CD4-positive, alpha-beta memory T cell (primary cell): Measurements from ENCODE around the gene FMO5. TPM values are rescaled to one million over a fixed set of nuclear protein-coding genes. Genes with fewer than 3 reads are reported as not detected.

Source experiments
- CTCF ChIA-PET: fragments of 350-600 bp; sonication (Branson Sonifier 250); formaldehyde crosslinking; loops from one replicate; lab custom pipeline; 2021; ENCODE audit warnings: inconsistent platforms; ENCODE audit not compliant: partially characterized antibody; lab: Charles Lee
- POLR2A ChIA-PET: fragments of 350-600 bp; sonication (Branson Sonifier 250); formaldehyde crosslinking; loops from one replicate; lab custom pipeline; 2021; ENCODE audit not compliant: partially characterized antibody; lab: Charles Lee
- DNase-seq, 5 donors: peaks; one replicate each; pipeline versions ENCODE4 v3.0.0 to v3.0.0-alpha.2; 2020 to 2022; ENCODE audit warnings: mixed read lengths in 1 of 5
- H3K27ac ChIP-seq: one replicate; pipeline ENCODE4 v1.7.0; 2013; ENCODE audit warnings: low read depth, low read length
- H3K27me3 ChIP-seq: 2 replicates; pipeline ENCODE4 v1.7.0; 2013; ENCODE audit warnings: mild to moderate bottlenecking, low read length, moderate library complexity; ENCODE audit not compliant: insufficient read depth
- H3K36me3 ChIP-seq: 2 replicates; pipeline ENCODE4 v1.7.0; 2013; ENCODE audit warnings: mild to moderate bottlenecking, low read length, moderate library complexity; ENCODE audit not compliant: insufficient read depth
- H3K4me1 ChIP-seq: 2 replicates; pipeline ENCODE4 v1.7.0; 2013; ENCODE audit warnings: mild to moderate bottlenecking, low read length, moderate library complexity; ENCODE audit not compliant: insufficient read depth
- H3K4me3 ChIP-seq, 2 donors: one replicate each; pipeline ENCODE4 v1.7.0; 2013; ENCODE audit warnings: low read length in 2 of 2, mild to moderate bottlenecking in 1 of 2
- H3K9me3 ChIP-seq, 2 donors: one replicate each; pipeline ENCODE4 v1.7.0; 2013; ENCODE audit warnings: low read length in 2 of 2, control low read depth in 1 of 2; ENCODE audit not compliant: control insufficient read depth in 1 of 2
- H3K27ac Mint-ChIP-seq, 7 donors: one replicate each; pipeline ENCODE4 v1.8.0; 2020 to 2021; ENCODE audit warnings: mixed read lengths in 7 of 7, mild to moderate bottlenecking in 6 of 7, inconsistent platforms in 3 of 7, moderate library complexity in 3 of 7
- H3K27me3 Mint-ChIP-seq, 2 donors: one replicate each; pipeline ENCODE4 v1.8.0; 2020 to 2021; ENCODE audit warnings: mixed read lengths in 2 of 2
- H3K36me3 Mint-ChIP-seq, 2 donors: one replicate each; pipeline ENCODE4 v1.8.0; 2020 to 2021; ENCODE audit warnings: mixed read lengths in 2 of 2, inconsistent platforms in 1 of 2, mild to moderate bottlenecking in 1 of 2
- H3K4me1 Mint-ChIP-seq, 4 donors: one replicate each; pipeline ENCODE4 v1.8.0; 2020 to 2021; ENCODE audit warnings: mixed read lengths in 4 of 4, mild to moderate bottlenecking in 1 of 4
- H3K4me3 Mint-ChIP-seq, 8 donors: one replicate each; pipeline ENCODE4 v1.8.0; 2020 to 2021; ENCODE audit warnings: mixed read lengths in 8 of 8, mild to moderate bottlenecking in 7 of 8, moderate library complexity in 6 of 8, inconsistent platforms in 3 of 8
- H3K9me3 Mint-ChIP-seq, 8 donors: one replicate each; pipeline ENCODE4 v1.8.0; 2020 to 2021; ENCODE audit warnings: mixed read lengths in 8 of 8, mild to moderate bottlenecking in 5 of 8, inconsistent platforms in 3 of 8, moderate library complexity in 1 of 8
- intact Hi-C: fragments of 100-400 bp; cut with micrococcal nuclease; formaldehyde crosslinking; loops from one replicate; pipeline ENCODE4 v1.15.1; 2023
- polyA plus RNA-seq, 2 donors: library from polyadenylated mRNA; unstranded; fragments of 300-500 nt; fragmentation: Illumina TruSeq; gene quantifications; one replicate each; pipeline ENCODE4 v1.2.3, GENCODE V29; 2021
- total RNA-seq, 2 experiments: library from RNA; stranded (reverse); gene quantifications; one replicate each; pipeline ENCODE4 v1.2.3, GENCODE V29; 2021

The FMO5 gene
- total and polyA plus RNA-seq, 4 experiments from 2014 or later = 1.0 to 1.5 (median 1.4) TPM

DNA sequence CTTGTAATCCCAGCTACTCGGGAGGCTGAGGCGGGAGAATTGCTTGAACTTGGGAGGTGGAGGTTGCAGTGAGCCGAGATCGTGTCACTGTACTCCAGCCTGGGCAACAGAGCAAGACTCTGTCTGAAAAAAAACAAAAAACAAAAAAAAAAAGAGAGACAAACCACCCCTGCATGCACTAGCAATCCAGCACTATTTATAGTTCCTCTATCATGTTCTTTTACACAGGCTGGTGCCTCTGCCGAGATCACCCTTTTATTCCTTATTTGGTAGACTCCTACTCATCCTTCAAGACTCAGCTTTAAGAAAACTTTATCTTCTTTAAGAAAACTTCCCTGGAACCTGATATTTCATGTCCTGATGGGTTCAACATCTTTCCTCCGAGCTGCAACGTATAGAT, 10.8 kb downstream of the FMO5 start:
- POLR2A ChIA-PET = no interaction called here
- H3K36me3 ChIP-seq = no peaks in the 10 kb centered on the region

DNA sequence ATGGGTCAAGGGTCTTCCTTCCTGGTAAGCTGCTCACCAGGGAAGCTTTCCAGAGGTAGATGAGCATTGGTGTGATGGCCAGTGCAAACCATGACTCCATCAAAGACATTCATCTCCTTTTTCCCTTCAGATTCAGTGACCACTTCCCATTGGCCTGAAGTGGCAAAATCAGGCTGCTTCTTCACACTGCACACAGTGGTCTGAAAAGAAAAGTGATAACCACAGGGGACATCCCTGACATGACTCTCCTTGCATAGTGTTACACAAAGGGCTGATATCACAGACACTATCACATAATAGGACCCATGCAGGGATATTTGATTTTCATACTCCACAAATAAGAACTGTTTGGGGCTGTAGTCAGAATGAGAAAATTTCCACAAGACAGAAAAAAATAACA, 11.9 kb downstream of the FMO5 start:
- no peak overlapping the region for H3K4me3 ChIP-seq
- no peaks in the 10 kb centered on the region for H3K4me1 Mint-ChIP-seq
- no peak overlapping the region for H3K27ac ChIP-seq
- no peak overlapping the region for H3K4me3 Mint-ChIP-seq
- POLR2A ChIA-PET = no interaction called here
- CTCF ChIA-PET = no interaction called here
- DNase-seq = no peak
- H3K36me3 Mint-ChIP-seq = peaks cover 3 to 5% of the 10 kb centered on the region in 2 donors
- H3K9me3 Mint-ChIP-seq = peaks cover 0 to 1% (median 0%) of the 10 kb centered on the region in 8 donors
- no peaks in the 10 kb centered on the region for H3K36me3 ChIP-seq
- H3K27me3 ChIP-seq = no peaks in the 10 kb centered on the region
- intact Hi-C loops = no loop called here
- H3K27ac Mint-ChIP-seq = peak overlapping the region in 1 of 7 donors; percentile 13
- no peaks in the 10 kb centered on the region for H3K4me1 ChIP-seq
- H3K9me3 ChIP-seq = no peaks in the 10 kb centered on the region
- H3K27me3 Mint-ChIP-seq = no peaks in the 10 kb centered on the region

More for the DNA sequence above, 10.8 kb downstream of the FMO5 start:
- H3K4me3 ChIP-seq = no peak overlapping the region
- Mint-ChIP-seq H3K36me3 (peaks cover 3 to 5% of the 10 kb centered on the region in 2 donors), H3K4me1 (no peaks in the 10 kb centered on the region), H3K27me3 (no peaks in the 10 kb centered on the region), H3K9me3 (peaks cover 0 to 1% (median 0%) of the 10 kb centered on the region in 8 donors), H3K4me3 (no peak overlapping the region), H3K27ac (no peak overlapping the region)
- intact Hi-C loops = no loop called here
- DNase-seq = no peak
- H3K9me3 ChIP-seq = no peaks in the 10 kb centered on the region
- H3K27ac ChIP-seq = no peak overlapping the region
- no peaks in the 10 kb centered on the region for H3K4me1 ChIP-seq
- no peaks in the 10 kb centered on the region for H3K27me3 ChIP-seq
- CTCF ChIA-PET = interaction anchor here (1.9 kb wide), 1 partner anchor 28 kb away, joined by 4 read pairs; the partner anchor contains the start of gene CHD1L

DNA sequence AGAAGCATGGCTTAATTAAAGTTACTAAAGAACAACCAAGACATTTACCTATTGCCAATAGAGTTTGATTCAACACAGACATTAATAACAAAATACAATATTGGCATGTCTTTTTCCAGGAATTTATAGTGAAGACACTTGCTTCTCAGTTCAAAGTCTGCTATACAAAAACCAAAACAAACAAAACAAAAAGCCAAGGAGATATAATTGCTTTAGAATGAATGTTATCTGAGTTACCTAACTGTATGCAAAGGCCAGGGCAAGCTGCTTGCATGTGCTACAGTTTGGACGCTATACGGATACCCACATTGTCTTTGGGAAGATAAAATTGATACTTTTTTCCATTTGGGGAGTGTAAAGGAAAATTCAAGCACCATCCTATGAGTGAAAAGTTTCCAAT, 13.6 kb downstream of the FMO5 start:
- Histone ChIP-seq H3K4me3 (no peak overlapping the region), H3K4me1 (no peaks in the 10 kb centered on the region), H3K27me3 (no peaks in the 10 kb centered on the region), H3K27ac (no peak overlapping the region), H3K36me3 (no peaks in the 10 kb centered on the region), H3K9me3 (no peaks in the 10 kb centered on the region)
- intact Hi-C loops = no loop called here
- no peaks in the 10 kb centered on the region for H3K27me3 Mint-ChIP-seq
- H3K27ac Mint-ChIP-seq = no peak overlapping the region
- no peaks in the 10 kb centered on the region for H3K4me1 Mint-ChIP-seq
- no peak for DNase-seq
- H3K36me3 Mint-ChIP-seq = peaks cover 3 to 17% of the 10 kb centered on the region in 2 donors
- CTCF ChIA-PET = no interaction called here
- peaks cover 0 to 2% (median 0%) of the 10 kb centered on the region in 8 donors for H3K9me3 Mint-ChIP-seq
- POLR2A ChIA-PET = no interaction called here
- H3K4me3 Mint-ChIP-seq = no peak overlapping the region

DNA sequence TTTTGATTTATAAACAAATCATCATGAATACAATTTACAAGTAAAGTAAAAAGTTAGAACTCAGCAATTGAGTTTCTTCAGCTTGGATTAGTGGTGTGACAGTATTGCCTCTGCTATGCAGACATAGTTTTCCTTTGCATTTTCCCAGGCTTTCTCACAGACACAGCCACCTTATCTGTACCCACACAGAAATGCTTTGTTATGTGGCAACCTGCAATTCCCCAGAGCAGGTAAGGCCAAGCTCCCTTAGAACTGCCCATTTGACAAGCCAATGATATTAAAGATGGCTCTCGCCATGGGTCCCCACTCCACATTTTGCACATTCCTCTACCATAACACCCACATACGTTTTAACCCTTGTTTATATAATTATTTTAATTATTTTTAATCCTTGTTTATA, 14.2 kb downstream of the FMO5 start:
- no peaks in the 10 kb centered on the region for H3K4me1 Mint-ChIP-seq
- peaks cover 0 to 2% (median 0%) of the 10 kb centered on the region in 8 donors for H3K9me3 Mint-ChIP-seq
- no peak overlapping the region for H3K27ac ChIP-seq
- no peak overlapping the region for H3K27ac Mint-ChIP-seq
- H3K36me3 ChIP-seq = no peaks in the 10 kb centered on the region
- no peak overlapping the region for H3K4me3 ChIP-seq
- POLR2A ChIA-PET = no interaction called here
- H3K27me3 Mint-ChIP-seq = no peaks in the 10 kb centered on the region
- no peaks in the 10 kb centered on the region for H3K9me3 ChIP-seq
- no peak overlapping the region for H3K4me3 Mint-ChIP-seq
- no peaks in the 10 kb centered on the region for H3K27me3 ChIP-seq
- no peaks in the 10 kb centered on the region for H3K4me1 ChIP-seq
- intact Hi-C loops = no loop called here
- CTCF ChIA-PET = no interaction called here
- H3K36me3 Mint-ChIP-seq = peaks cover 3 to 17% of the 10 kb centered on the region in 2 donors
- DNase-seq = no peak

DNA sequence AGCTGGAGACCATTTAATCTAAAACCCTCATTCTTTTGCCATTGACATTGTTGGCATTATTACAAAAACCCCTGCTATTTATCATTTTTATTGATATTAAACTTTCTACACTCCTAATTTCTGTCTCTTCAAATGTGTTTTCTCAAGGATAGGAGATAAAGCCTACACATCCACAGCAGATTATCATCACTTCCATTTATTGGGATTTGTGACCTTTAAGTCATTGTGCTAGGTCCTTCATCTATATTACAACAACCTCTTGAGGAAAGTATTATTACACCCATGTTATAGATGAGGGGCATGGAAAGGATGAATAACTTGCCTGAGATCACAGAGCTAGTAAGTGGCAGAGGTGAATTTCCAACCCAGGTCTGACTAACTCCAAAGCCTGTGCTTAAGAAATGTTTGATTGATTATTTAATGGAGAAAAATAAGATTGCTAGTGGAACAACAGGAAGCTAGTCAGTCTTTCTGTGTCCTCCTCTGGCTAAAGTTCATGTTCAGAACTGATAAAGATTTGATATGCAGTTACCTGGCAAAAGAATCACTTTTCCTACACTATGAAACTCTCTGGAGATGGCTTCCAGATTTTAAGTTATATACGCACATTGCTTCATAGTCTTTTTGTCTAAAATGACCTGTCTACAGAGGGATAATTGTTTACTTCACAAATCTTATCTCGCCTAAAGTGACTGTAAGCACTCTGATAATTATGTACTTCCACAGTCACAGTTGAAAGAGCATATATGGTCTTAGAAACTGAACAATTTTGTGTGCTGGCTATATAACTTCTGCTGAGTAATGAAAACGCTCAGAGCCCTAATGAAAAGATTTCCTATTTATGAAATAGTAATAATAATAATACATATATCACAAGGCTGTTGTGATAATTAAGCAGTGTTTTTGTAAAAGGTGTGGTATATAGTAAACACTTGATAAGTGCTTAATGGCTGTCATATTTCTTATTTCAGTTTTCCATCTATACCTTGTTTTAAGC, 15.0 kb downstream of the FMO5 start:
- POLR2A ChIA-PET = no interaction called here
- CTCF ChIA-PET = no interaction called here
- Mint-ChIP-seq H3K36me3 (peaks cover 3 to 17% of the 10 kb centered on the region in 2 donors), H3K4me3 (no peak overlapping the region), H3K27ac (no peak overlapping the region), H3K4me1 (no peaks in the 10 kb centered on the region), H3K9me3 (peaks cover 0 to 2% (median 0%) of the 10 kb centered on the region in 8 donors), H3K27me3 (no peaks in the 10 kb centered on the region)
- Histone ChIP-seq H3K4me1 (no peaks in the 10 kb centered on the region), H3K4me3 (no peak overlapping the region), H3K36me3 (no peaks in the 10 kb centered on the region), H3K27me3 (no peaks in the 10 kb centered on the region), H3K27ac (no peak overlapping the region), H3K9me3 (no peaks in the 10 kb centered on the region)
- intact Hi-C loops = no loop called here
- DNase-seq = no peak

DNA sequence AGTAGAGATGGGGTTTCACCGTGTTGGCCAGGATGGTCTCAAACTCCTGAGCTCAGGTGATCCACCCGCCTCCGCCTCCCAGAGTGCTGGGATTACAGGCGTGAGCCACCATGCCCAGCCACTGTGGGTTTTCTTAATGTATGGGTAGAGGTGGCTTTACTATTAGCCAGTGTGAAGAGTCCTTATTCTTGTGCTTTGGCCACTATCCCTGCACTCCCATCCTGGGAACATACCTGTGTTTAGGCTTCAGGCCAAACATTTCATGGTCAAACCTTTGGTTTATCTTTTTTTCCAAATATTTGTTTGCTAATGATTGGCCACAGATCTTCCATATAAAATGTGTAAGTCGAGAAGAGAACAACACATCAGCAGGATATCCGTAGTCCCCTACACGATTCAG, 16.5 kb downstream of the FMO5 start:
- POLR2A ChIA-PET = no interaction called here
- CTCF ChIA-PET = interaction anchor here (0.9 kb wide), 1 partner anchor 28 kb away, joined by 3 read pairs; no protein-coding TSS in a partner anchor

DNA sequence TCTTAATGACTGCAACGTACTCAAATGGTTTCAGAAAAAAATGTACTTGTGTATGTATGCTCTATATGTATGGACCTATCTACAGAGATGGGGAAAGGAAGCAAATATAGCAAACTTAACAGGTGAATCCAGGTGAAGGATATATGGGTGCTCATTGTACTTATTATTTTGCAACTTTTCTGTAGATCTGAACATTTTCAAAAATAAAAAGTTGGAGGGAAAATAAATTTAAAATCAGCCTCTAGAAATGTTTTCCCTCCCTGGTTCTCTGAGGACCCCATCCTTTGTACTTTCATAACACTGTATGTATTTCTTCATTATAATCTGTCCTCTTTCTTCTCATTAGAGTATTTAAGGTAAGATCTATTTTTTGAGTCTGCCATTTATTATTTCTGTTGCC, 17.9 kb downstream of the FMO5 start:
- H3K4me1 Mint-ChIP-seq = no peaks in the 10 kb centered on the region
- no peaks in the 10 kb centered on the region for H3K9me3 ChIP-seq
- no peaks in the 10 kb centered on the region for H3K4me1 ChIP-seq
- no peak overlapping the region for H3K27ac ChIP-seq
- CTCF ChIA-PET = no interaction called here
- no peak overlapping the region for H3K4me3 ChIP-seq
- no peaks in the 10 kb centered on the region for H3K27me3 ChIP-seq
- H3K36me3 Mint-ChIP-seq = peaks cover 6 to 37% of the 10 kb centered on the region in 2 donors
- H3K9me3 Mint-ChIP-seq = peaks cover 0 to 2% (median 0%) of the 10 kb centered on the region in 8 donors
- intact Hi-C loops = no loop called here
- H3K4me3 Mint-ChIP-seq = no peak overlapping the region
- no peak overlapping the region for H3K27ac Mint-ChIP-seq
- no peaks in the 10 kb centered on the region for H3K27me3 Mint-ChIP-seq
- H3K36me3 ChIP-seq = no peaks in the 10 kb centered on the region
- DNase-seq = no peak
- POLR2A ChIA-PET = no interaction called here

More for the DNA sequence above, 16.5 kb downstream of the FMO5 start:
- H3K27me3 ChIP-seq = no peaks in the 10 kb centered on the region
- H3K27ac ChIP-seq = no peak overlapping the region
- Mint-ChIP-seq H3K27ac (no peak overlapping the region), H3K4me1 (no peaks in the 10 kb centered on the region), H3K4me3 (no peak overlapping the region), H3K27me3 (no peaks in the 10 kb centered on the region), H3K36me3 (peaks cover 6 to 28% of the 10 kb centered on the region in 2 donors), H3K9me3 (peaks cover 0 to 2% (median 0%) of the 10 kb centered on the region in 8 donors)
- DNase-seq = no peak
- H3K36me3 ChIP-seq = no peaks in the 10 kb centered on the region
- intact Hi-C loops = no loop called here
- H3K4me3 ChIP-seq = no peak overlapping the region
- no peaks in the 10 kb centered on the region for H3K4me1 ChIP-seq
- H3K9me3 ChIP-seq = no peaks in the 10 kb centered on the region
